Measurements from ENCODE around the gene ADORA1. TPM values are rescaled to one million over a fixed set of nuclear protein-coding genes. Genes with fewer than 3 reads are reported as not detected.

Gene ADORA1
- total RNA-seq, 2 donors from 2014 or later, result not detected

DNA sequence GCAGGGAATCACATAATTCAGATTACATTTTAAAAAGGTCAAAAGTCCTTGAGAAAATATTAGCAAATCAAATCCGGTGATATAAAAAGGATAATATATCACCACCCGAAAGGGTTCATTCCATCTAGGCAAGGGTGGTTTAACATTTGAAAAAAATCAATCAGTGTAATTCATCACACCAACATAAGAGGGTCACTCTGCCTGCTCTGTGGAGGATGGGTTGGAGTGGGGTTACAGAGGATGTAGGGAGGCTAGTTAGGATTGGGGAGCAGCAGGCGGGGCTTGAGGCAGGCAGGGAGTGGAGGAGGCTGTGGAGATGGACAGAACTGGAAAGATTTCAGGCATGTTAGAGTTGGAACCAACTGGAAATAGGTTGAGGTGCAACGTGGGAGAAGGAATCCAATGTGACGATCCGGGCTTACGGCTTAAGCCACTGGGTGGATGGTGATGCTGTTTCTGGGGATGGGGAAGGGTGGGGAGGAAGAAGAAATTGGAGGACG lies 12.5 kb downstream of the ADORA1 start:
- TF ChIP-seq, protein P1, sequence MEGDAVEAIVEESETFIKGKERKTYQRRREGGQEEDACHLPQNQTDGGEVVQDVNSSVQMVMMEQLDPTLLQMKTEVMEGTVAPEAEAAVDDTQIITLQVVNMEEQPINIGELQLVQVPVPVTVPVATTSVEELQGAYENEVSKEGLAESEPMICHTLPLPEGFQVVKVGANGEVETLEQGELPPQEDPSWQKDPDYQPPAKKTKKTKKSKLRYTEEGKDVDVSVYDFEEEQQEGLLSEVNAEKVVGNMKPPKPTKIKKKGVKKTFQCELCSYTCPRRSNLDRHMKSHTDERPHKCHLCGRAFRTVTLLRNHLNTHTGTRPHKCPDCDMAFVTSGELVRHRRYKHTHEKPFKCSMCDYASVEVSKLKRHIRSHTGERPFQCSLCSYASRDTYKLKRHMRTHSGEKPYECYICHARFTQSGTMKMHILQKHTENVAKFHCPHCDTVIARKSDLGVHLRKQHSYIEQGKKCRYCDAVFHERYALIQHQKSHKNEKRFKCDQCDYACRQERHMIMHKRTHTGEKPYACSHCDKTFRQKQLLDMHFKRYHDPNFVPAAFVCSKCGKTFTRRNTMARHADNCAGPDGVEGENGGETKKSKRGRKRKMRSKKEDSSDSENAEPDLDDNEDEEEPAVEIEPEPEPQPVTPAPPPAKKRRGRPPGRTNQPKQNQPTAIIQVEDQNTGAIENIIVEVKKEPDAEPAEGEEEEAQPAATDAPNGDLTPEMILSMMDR (IDR thresholded peaks at IDR 0.05), result no peak
- no peak overlapping the region for H3K4me3 ChIP-seq
- H3K9me3 ChIP-seq, result no peaks in the 10 kb centered on the region
- ATAC-seq (ENCODE audit: insufficient number of reproducible peaks, low FRiP score, low read depth), result no peak
- no peak for DNase-seq (ENCODE audit: low spot score)
- no peak overlapping the region for H3K27ac ChIP-seq
- H3K36me3 ChIP-seq, result no peaks in the 10 kb centered on the region
- H3K4me1 ChIP-seq (ENCODE audit: control insufficient read depth in 1 of 2, low read depth in 2 of 2), result no peaks in the 10 kb centered on the region
- no peaks in the 10 kb centered on the region for H3K27me3 ChIP-seq (replicated peaks; ENCODE audit: insufficient read depth)

DNA sequence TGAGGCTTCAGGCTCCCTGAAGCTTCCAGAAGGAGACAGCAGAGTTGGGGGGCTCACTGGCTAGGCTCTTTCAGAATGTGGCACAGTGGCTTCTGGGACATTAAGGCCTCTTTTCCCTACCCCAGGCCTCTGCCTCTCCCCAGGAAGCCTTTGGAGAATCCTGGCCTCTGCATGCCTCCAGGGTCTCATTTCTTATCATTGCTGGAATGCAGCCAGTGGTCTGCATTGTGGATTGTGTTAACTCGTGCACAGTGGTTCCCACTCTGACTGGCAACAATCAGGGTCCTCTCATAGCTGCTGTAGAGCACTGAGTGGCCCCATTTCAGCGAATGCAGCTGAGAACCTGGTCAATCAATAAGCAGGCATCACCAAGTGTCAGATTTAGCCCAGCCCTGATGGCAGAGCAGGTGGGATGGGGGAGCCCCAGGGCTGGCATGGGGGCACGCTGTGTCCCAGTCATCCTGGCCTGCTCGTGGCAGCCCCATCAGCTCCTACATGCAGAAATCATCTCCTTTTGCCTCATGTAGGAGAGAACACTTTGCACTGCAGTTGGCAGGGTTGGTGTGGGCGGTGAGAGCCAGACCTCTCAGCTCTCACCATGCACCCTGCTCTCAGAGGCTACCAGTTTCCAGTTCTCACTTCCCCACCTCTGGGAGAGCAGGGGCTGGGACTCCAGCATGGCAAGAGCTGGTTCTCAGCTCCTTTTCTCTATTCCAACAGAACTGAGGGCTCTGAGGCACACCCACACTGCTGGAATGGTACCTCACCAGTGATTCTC lies 13.4 kb downstream of the ADORA1 start:
- Histone ChIP-seq H3K27ac (no peak overlapping the region), H3K27me3 (replicated peaks; ENCODE audit: insufficient read depth) (no peaks in the 10 kb centered on the region), H3K4me1 (ENCODE audit: control insufficient read depth in 1 of 2, low read depth in 2 of 2) (no peaks in the 10 kb centered on the region), H3K4me3 (no peak overlapping the region), H3K36me3 (no peaks in the 10 kb centered on the region), H3K9me3 (no peaks in the 10 kb centered on the region)
- no peak for ATAC-seq (ENCODE audit: insufficient number of reproducible peaks, low FRiP score, low read depth)
- TF ChIP-seq, protein P1 (IDR thresholded peaks at IDR 0.05), result no peak
- no peak for DNase-seq (ENCODE audit: low spot score)

DNA sequence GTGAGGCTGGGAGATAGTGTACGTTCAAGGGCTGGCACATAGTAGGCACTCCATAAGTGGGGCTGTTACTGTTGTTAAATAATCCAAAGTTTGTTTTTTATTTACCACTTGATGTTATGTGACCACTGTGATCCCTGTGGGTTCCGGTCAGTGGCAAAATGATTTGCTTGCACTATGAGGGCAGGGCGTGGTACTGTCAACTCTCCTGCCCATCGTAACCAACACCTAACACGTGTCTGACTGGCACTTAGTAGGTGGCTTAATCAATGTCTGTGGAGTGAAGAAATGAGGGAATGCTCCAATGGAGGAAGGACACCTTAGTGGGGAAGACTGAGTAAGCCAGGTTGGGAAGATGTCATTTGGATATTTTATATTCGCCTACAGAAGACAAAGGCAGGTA lies 14.6 kb downstream of the ADORA1 start:
- Histone ChIP-seq H3K36me3 (no peaks in the 10 kb centered on the region), H3K27me3 (replicated peaks; ENCODE audit: insufficient read depth) (no peaks in the 10 kb centered on the region), H3K4me1 (ENCODE audit: control insufficient read depth in 1 of 2, low read depth in 2 of 2) (no peaks in the 10 kb centered on the region), H3K9me3 (no peaks in the 10 kb centered on the region), H3K27ac (no peak overlapping the region), H3K4me3 (no peak overlapping the region)
- no peak for DNase-seq (ENCODE audit: low spot score)
- no peak for ATAC-seq (ENCODE audit: insufficient number of reproducible peaks, low FRiP score, low read depth)
- TF ChIP-seq, protein P1 (IDR thresholded peaks at IDR 0.05), result no peak

DNA sequence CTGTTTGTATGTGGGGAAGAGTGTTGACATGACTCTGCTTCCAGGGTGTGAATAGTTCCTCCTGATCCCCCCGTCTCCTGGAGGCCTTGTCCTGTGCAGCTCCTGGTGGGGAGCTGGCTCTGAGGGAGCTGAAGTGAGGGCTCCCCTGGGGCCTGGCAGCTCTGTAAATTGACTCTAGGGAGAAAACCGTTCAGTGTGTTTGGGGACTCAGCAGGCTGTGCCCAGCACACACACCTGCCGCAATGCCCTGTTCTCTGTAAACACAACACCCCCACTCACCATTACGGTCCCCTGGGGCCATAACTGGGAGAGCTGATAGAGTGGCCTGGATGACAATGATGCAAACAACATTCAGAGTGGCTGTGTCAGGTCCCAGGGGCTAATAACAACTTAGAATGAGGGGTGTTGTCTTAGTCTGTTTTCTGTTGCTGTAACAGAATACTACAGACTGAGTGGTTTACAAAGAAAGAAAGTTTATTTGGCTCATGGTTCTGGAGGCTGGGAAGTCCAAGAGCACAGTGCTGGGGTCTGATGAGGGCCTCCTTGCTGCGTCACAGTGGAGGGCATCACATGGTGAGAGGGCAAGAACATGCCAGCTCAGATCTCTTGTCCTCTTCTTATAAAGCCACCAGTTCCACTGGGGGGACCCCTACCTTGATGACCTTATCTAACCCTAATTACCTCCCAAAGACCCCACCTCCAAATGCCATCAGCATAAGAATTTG lies 15.3 kb downstream of the ADORA1 start:
- Histone ChIP-seq H3K27ac (no peak overlapping the region), H3K9me3 (no peaks in the 10 kb centered on the region), H3K27me3 (replicated peaks; ENCODE audit: insufficient read depth) (no peaks in the 10 kb centered on the region), H3K4me3 (no peak overlapping the region), H3K4me1 (ENCODE audit: control insufficient read depth in 1 of 2, low read depth in 2 of 2) (no peaks in the 10 kb centered on the region), H3K36me3 (no peaks in the 10 kb centered on the region)
- TF ChIP-seq, protein P1 (IDR thresholded peaks at IDR 0.05), result no peak
- no peak for ATAC-seq (ENCODE audit: insufficient number of reproducible peaks, low FRiP score, low read depth)
- no peak for DNase-seq (ENCODE audit: low spot score)

DNA sequence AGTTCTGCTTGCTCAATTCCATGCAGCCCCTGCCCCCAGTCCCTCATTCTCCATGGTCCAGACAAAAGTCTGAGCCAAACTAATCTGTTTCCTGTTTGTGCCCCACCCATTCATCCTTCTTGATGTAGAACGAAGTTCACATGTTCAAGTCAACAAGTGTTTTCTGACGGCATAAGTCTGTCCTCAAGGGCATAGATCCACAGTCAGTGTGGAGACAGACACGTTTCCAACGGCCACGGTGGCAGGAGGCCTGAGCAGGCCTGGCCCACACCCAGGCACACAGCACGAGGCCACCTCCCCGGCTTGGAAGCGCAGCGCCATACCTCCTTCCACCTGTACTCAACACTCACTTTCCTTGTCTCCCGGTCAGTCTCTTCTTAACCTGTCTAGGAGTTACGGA lies 16.1 kb downstream of the ADORA1 start:
- no peak for ATAC-seq (ENCODE audit: insufficient number of reproducible peaks, low FRiP score, low read depth)
- no peaks in the 10 kb centered on the region for H3K36me3 ChIP-seq

More for the DNA sequence above, 16.1 kb downstream of the ADORA1 start:
- Histone ChIP-seq H3K4me1 (ENCODE audit: control insufficient read depth in 1 of 2, low read depth in 2 of 2) (no peaks in the 10 kb centered on the region), H3K27ac (no peak overlapping the region), H3K27me3 (replicated peaks; ENCODE audit: insufficient read depth) (no peaks in the 10 kb centered on the region), H3K9me3 (no peaks in the 10 kb centered on the region), H3K4me3 (no peak overlapping the region)
- TF ChIP-seq, protein P1 (IDR thresholded peaks at IDR 0.05), result no peak
- DNase-seq (ENCODE audit: low spot score), result no peak

All from thoracic aorta (tissue), 2 donors.